Smooth muscle cell (in vitro differentiated cells): ENCODE results near the gene WFDC1. TPM values are rescaled to one million over a fixed set of nuclear protein-coding genes. Genes with fewer than 3 reads are reported as not detected.

Experiments used
- DNase-seq: peaks from one replicate; lab custom pipeline; 2025; ENCODE audit not compliant: unreplicated experiment; lab: John Stamatoyannopoulos, UW
- H2AFZ ChIP-seq: fragments of 200-600 bp; sonication (generic); 2 replicates; pipeline ENCODE4 v1.6.0; 2016; ENCODE audit warnings: antibody characterized with exemption, low read depth, mild to moderate bottlenecking
- H3F3A ChIP-seq: fragments of 200-600 bp; sonication (generic); 2 replicates; pipeline ENCODE4 v1.6.0; 2017; ENCODE audit warnings: antibody characterized with exemption, low read depth
- H3K27ac ChIP-seq: fragments of 200-600 bp; sonication (generic); 2 replicates; pipeline ENCODE4 v1.5.1; 2016; ENCODE audit warnings: low read depth, mild to moderate bottlenecking
- H3K27me3 ChIP-seq: fragments of 200-600 bp; sonication (generic); 2 replicates; pipeline ENCODE4 v1.6.1; 2016; ENCODE audit warnings: low read depth, mild to moderate bottlenecking
- H3K36me3 ChIP-seq: fragments of 200-600 bp; sonication (generic); 2 replicates; pipeline ENCODE4 v1.5.1; 2016; ENCODE audit warnings: low read depth
- H3K4me1 ChIP-seq: fragments of 200-600 bp; sonication (generic); 2 replicates; pipeline ENCODE4 v1.5.1; 2016; ENCODE audit warnings: low read depth
- H3K4me2 ChIP-seq: fragments of 200-600 bp; sonication (generic); 2 replicates; pipeline ENCODE4 v1.6.0; 2016; ENCODE audit warnings: mild to moderate bottlenecking
- H3K4me3 ChIP-seq: fragments of 200-600 bp; sonication (generic); 2 replicates; pipeline ENCODE4 v1.5.1; 2016; ENCODE audit warnings: mild to moderate bottlenecking
- H3K79me2 ChIP-seq: fragments of 200-600 bp; sonication (generic); 2 replicates; pipeline ENCODE4 v1.6.0; 2016; ENCODE audit warnings: low read depth, mild to moderate bottlenecking
- H3K9ac ChIP-seq: fragments of 200-600 bp; sonication (generic); 2 replicates; pipeline ENCODE4 v1.6.0; 2016; ENCODE audit warnings: low read depth
- H3K9me3 ChIP-seq: fragments of 200-600 bp; sonication (generic); replicated peaks from 2 replicates; pipeline ENCODE4 v1.5.1; 2016; ENCODE audit warnings: low read depth
- H4K20me1 ChIP-seq: fragments of 200-600 bp; sonication (generic); 2 replicates; pipeline ENCODE4 v1.6.0; 2016; ENCODE audit warnings: low read depth
- CTCF ChIP-seq: fragments of 200-600 bp; sonication (generic); IDR thresholded peaks from 2 replicates; pipeline ENCODE4 v1.5.1; 2017; ENCODE audit warnings: borderline replicate concordance, mild to moderate bottlenecking, antibody characterized with exemption; ENCODE audit not compliant: insufficient read depth, poor library complexity, severe bottlenecking
- WGBS: methylation state at CpG from one replicate; pipeline ENCODE4 v1.1.7; 2016; ENCODE audit warnings: low lambda C conversion rate; 5-methylcytosine and 5-hydroxymethylcytosine counted together
- polyA plus RNA-seq: library from polyadenylated mRNA; unstranded; fragments of >200 nt; fragmentation: Nextera tagmentation; extraction: Ambion mirVana; gene quantifications from 2 replicates; pipeline ENCODE4 v1.2.1, GENCODE V29; 2016
- total RNA-seq: library from RNA; depleted of rRNA; stranded (reverse); fragments of >200 nt; gene quantifications from 2 replicates; pipeline ENCODE4 v1.2.3, GENCODE V29; 2014

Gene WFDC1
- total and polyA plus RNA-seq, 2 experiments from 2014 or later: 176 to 362 TPM

- H3K27me3 ChIP-seq: no peaks in the 10 kb centered on the region
- no peak overlapping the region for H3K4me3 ChIP-seq
- no peaks in the 10 kb centered on the region for H3K9me3 ChIP-seq
- no peaks in the 10 kb centered on the region for H4K20me1 ChIP-seq
- no peaks in the 10 kb centered on the region for H3K36me3 ChIP-seq
- no peak overlapping the region for H3K9ac ChIP-seq
- no peaks in the 10 kb centered on the region for H3F3A ChIP-seq
- H3K79me2 ChIP-seq: no peaks in the 10 kb centered on the region
- TF ChIP-seq CTCF: no peak
- H3K4me1 ChIP-seq: no peaks in the 10 kb centered on the region
- 81% methylated on average over 4 of the region's 4 CpGs for WGBS
- H3K4me2 ChIP-seq: no peak overlapping the region
- H2AFZ ChIP-seq: no peak overlapping the region
- H3K27ac ChIP-seq: no peak overlapping the region
- no peak for DNase-seq
These were observed 27.3 kb upstream of the WFDC1 start for GRCh38 chr16:84267380-84267779.

GRCh38 chr16:84268291-84269040 is 26.2 kb upstream of the WFDC1 start:
- H4K20me1 ChIP-seq: no peaks in the 10 kb centered on the region
- H3K27ac ChIP-seq: no peak overlapping the region
- H3K9me3 ChIP-seq: no peaks in the 10 kb centered on the region
- no peaks in the 10 kb centered on the region for H3K36me3 ChIP-seq
- no peak for TF ChIP-seq CTCF
- H2AFZ ChIP-seq: no peak overlapping the region
- H3K79me2 ChIP-seq: no peaks in the 10 kb centered on the region
- no peaks in the 10 kb centered on the region for H3K27me3 ChIP-seq
- WGBS: 70% methylated on average over 18 of the region's 18 CpGs
- no peak overlapping the region for H3K9ac ChIP-seq
- no peak overlapping the region for H3K4me3 ChIP-seq
- no peaks in the 10 kb centered on the region for H3K4me1 ChIP-seq
- no peak overlapping the region for H3K4me2 ChIP-seq
- no peaks in the 10 kb centered on the region for H3F3A ChIP-seq
- DNase-seq: no peak

- Histone ChIP-seq H3K79me2 (no peaks in the 10 kb centered on the region), H2AFZ (no peak overlapping the region), H3K4me2 (no peak overlapping the region), H3K9me3 (no peaks in the 10 kb centered on the region), H3K4me1 (no peaks in the 10 kb centered on the region), H4K20me1 (no peaks in the 10 kb centered on the region), H3K4me3 (no peak overlapping the region), H3K9ac (no peak overlapping the region), H3K27me3 (no peaks in the 10 kb centered on the region), H3F3A (no peaks in the 10 kb centered on the region), H3K27ac (no peak overlapping the region), H3K36me3 (no peaks in the 10 kb centered on the region)
- 94% methylated on average over 9 of the region's 9 CpGs for WGBS
- no peak for DNase-seq
- no peak for TF ChIP-seq CTCF
These were observed 24.6 kb upstream of the WFDC1 start for GRCh38 chr16:84270071-84270470.

- H3K27ac ChIP-seq: no peak overlapping the region
- no peak overlapping the region for H3K4me3 ChIP-seq
- H3K79me2 ChIP-seq: no peaks in the 10 kb centered on the region
- DNase-seq: no peak
- H3F3A ChIP-seq: no peaks in the 10 kb centered on the region
- no peak overlapping the region for H3K9ac ChIP-seq
- no peak overlapping the region for H3K4me2 ChIP-seq
- H3K36me3 ChIP-seq: no peaks in the 10 kb centered on the region
- no peaks in the 10 kb centered on the region for H3K27me3 ChIP-seq
- no peak for TF ChIP-seq CTCF
- H4K20me1 ChIP-seq: no peaks in the 10 kb centered on the region
- H3K9me3 ChIP-seq: no peaks in the 10 kb centered on the region
- no peaks in the 10 kb centered on the region for H3K4me1 ChIP-seq
- WGBS: 88% methylated on average over 10 of the region's 10 CpGs
- no peak overlapping the region for H2AFZ ChIP-seq
These were observed 24.1 kb upstream of the WFDC1 start for GRCh38 chr16:84270531-84270930.
